IPS-NIHi7 (cell line): ENCODE results near the gene TOMT.
"Not testable (repeated sequence)": the region's sequence is repeated elsewhere in the genome, so short reads cannot be mapped to it uniquely, and the experiment has no call there.

Source experiments
- DNase-seq: peaks from one replicate; pipeline ENCODE4 v3.0.0; 2012; ENCODE audit warnings: mixed read lengths; ENCODE audit errors: extremely low spot score

TOMT gene

DNA sequence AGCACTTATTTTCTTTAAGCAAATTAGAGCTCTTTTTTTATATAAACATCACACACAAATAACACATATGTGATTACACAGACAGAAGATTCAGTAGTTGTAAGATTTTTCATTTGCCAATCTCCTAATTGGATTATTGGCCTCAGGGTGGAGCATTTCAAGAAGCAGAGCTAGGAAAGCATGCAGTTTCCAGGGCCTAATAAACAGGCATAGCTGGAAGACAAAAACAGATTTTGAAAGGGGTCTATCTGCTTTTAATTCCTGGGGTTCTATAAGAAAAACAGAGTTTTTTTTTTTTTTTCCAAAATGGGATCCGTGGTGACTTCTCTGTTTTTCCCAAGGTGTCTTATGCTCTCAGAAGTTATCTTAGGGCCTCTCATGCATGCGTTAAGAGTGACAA, 22.2 kb downstream of the TOMT start:
- DNase-seq = no peak

DNA sequence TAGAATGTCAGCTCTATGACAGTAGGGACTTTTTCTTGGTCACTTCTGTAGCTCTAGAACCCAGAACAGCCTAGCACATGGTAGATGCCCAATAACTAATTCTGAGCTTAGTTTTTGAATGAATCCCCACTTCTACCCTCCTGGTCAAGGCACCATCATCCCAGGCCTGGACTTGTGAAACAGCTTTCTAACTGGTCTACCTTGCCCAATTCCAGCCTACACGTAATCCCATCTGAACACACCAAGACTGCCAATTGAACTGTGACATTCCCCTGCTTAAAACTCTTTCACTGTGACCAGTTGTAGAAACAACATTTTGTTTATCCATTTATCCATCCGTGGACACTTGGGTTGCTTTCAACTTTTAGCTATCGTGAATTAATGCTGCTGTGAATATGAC, 23.7 kb downstream of the TOMT start:
- no peak for DNase-seq

DNA sequence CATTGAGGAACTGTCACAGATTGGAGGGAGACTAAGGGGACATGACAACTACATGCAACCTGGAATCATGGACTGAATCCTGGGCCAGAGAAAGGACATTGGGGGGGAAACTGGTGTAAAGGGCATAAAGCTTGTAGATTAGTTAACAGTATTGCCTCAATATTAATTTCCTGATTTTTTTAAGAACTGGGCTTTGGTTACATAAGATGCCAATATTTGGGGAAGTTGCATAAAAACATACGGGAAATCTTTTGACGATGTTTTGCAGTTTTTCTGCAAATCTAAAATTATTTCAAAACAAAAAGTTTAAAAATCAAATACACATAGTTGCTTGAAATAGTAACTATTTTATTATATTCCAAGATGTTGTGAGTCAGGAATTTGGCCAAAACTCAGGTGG, 26.9 kb downstream of the TOMT start:
- DNase-seq = no peak

DNA sequence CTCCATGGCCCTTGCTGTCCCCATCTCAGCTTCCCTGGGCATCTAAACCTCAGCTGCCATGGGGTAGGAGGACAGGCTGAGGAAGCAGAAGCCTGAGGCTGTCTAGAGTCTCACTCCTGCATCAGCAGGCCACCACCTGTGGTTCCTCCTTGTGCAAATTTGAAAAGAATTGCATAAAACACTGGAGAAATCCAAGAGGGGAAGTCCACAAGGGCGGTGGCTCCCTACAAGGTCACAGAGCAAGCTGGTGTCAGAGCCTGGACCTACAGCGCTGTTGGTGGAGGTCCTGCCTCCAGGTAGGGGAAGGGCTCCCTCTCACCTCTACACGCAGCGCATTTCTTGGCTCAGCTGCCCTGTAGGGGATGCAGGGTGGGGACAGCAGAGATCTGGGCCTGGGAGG, 29.7 kb downstream of the TOMT start, which contains the start of gene FOLR3:
TSS of gene FOLR3 (plus strand) at position 253 of the 400 bp plus-strand sequence. CDS start 228 bp downstream, outside the sequence.
- not testable (repeated sequence) for DNase-seq

DNA sequence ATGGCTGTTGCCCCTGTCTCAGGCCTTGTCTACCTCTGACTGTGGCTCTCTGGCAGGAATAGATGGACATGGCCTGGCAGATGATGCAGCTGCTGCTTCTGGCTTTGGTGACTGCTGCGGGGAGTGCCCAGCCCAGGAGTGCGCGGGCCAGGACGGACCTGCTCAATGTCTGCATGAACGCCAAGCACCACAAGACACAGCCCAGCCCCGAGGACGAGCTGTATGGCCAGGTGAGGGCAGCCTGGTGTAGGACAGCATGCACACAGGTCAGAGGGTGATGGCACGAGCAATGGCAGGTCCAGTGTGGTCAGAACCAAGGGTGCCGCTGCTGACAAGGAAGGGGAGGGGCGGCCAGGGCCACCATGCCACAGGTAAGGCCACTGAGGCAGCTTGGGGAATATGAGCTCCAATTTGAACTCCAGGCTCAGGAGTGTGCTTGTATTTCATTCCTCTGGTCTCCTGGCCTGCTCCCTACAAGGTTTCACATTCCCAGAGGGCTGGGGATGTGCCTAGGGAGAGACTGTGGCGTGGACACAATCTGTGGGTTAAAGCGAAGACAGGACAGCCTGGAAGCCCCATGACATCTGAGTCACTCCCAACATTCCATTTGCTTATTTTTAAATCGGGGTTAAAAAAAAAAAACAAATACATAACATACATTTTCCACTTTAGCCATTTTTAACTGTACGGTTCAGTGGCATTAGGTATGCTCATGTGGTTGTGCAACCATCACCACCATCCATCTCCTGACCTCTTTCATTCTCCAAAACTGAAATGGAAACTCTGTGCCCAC, 30.4 kb downstream of the TOMT start:
- no peak for DNase-seq

DNA sequence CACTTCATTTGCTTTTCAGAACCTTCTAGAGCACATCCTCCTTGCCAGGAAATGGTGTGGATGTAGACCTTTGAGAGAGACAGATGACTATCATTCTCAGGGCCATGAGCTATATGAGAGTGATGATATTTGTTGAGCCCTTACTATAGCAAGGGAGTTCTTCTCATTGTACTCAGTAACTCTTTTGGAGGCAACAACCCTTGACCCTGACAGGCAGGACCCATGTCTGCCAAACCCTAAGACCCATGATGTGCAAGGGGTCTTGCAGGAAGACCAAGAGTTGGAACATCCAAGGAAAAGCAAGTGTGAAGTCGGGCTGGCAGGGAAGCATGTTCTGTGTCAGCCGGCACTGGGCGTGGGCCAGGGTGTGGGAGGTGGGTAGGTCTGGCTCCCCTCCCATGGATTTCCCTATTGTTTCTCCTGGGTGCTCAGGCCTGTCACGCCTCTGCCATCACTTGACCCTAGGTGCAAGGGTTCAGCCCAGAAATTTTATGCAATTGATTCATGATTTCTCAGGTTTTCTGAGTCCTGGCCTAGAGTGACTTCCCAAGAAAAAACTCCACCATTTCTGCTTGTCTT, 31.0 kb downstream of the TOMT start:
- no peak for DNase-seq

DNA sequence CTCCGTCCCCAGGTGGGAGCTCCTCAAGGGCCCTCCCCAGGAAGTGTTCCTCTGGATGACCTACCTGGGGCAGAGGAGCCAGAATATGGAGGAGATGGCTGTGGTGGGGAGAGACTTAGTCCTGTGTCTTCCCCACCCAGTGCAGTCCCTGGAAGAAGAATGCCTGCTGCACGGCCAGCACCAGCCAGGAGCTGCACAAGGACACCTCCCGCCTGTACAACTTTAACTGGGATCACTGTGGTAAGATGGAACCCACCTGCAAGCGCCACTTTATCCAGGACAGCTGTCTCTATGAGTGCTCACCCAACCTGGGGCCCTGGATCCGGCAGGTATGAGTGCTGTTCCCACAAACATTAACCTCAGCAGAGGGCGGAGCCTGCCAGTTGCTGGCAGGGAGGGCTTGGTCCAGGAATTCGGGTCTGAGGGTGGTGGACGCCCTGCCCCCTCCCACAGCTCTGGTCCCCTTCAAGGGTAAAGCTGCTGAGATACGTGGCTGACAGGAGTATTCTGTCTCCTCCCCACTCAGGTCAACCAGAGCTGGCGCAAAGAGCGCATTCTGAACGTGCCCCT, 33.2 kb downstream of the TOMT start:
- DNase-seq = no peak

DNA sequence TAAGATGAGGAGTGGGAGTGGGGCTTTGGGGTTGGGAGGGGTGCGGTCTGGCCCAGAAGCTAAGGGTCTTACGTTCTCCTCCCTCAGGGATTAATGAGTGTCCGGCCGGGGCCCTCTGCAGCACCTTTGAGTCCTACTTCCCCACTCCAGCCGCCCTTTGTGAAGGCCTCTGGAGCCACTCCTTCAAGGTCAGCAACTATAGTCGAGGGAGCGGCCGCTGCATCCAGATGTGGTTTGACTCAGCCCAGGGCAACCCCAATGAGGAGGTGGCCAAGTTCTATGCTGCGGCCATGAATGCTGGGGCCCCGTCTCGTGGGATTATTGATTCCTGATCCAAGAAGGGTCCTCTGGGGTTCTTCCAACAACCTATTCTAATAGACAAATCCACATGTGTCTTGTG, 33.8 kb downstream of the TOMT start:
- DNase-seq = no peak

DNA sequence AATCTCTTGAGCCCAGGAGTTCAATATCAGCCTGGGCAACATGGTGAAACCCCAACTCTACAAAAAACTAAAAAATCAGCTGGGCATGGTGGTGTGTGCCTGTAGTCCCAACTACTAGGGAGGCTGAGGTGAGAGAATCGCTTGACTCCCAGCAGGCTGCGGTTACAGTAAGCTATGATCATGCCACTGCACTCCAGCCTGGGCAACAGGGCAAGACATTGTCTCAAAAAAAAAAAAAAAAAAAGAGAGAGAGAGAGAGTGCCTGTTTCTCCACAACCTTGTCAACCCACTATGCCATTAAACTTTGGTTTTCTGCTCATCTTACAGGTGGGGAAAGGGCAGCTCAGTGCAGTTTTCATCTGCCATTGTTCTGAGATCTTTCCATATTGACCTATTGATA, 34.9 kb downstream of the TOMT start:
- DNase-seq = no peak

DNA sequence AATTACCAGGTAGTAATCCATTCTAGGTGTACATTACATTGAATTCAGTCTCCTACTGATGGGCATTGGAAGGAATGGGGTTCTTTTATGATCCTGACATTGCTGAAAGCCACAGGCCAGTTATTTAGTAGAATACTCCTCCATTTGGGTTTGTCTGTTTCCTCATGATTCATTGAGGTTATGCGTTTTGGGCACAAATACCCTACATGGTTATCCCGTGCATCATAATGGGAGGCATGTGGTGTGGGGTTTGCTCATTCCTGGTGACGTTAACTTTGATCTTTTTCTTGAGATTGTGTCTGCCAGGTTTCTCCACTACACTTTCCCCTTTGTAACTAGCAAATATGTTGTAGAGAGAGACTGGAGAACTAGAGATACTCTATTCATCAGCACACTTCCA, 35.3 kb downstream of the TOMT start:
- DNase-seq = no peak

DNA sequence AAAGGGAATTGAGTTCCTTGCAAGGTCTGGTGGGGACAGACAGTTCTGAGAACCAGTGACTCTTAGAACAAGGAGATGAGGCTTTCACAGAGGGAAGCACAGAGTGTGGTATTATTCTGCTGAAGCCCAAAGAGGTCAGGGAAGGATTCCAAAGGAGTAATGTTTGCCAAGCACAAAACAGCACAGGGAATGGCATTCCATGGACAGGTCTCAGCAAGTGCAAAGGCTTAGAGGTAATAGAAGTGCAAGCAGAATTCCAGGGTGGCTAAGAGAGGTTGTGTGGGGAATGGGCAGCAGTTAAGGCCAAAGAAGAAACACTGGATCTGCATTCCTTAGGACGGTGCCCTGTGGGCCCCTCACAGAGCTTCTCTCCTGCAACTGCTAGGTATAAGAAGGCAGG, 36.4 kb downstream of the TOMT start:
- DNase-seq = not testable (repeated sequence)

DNA sequence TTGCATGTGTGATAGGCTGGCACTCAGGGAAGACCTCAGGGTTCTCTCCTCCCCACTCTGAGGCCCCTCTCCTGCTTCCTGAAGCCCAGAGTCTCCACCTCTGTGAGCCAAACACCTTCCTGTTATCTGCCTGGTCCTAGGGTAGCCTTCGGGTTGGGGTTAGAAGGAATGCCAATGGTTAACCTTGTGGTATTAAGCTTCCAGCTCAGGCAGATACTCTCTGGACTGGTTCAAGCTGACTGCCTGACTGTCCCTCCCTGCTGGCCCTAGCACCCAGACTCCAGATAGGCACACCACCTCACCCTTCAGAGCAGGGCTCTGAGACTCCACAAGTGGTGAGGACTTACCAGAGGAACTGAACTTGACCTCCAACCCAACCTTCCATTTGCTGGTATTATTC, 36.8 kb downstream of the TOMT start:
- not testable (repeated sequence) for DNase-seq

DNA sequence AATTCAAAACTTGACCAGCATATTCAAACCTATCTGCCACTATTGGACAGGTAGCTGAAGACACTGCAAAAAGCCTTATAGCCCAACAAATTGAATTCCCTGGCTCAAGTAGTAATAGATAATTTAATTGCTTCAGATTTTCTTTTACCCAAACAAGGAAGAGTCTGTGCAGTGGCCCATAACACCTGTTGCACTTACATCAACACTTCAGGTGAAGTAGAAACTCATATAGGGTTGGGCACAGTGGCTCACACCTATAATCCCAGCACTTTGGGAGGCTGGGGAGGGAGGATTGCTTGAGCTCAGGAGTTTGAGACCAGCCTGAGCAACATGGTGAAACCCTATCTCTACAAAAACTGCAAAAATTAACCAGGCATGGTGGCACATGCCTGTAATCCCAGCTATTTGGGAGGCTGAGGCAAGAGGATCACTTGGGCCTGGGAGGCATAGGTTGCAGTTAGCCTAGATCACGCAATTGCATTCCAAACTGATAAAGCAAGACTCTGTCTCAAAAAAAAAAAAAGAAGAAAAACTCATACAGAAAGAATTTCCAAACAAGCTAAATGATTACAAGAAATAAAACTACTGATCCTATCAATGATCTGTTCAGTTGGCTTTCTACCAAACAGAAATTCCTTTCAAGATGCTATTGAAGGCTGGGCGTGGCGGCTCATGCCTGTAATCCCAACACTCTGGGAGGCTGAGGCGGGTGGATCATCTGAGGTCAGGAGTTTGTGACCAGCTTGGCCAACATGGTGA, 39.3 kb downstream of the TOMT start:
- DNase-seq = no peak

DNA sequence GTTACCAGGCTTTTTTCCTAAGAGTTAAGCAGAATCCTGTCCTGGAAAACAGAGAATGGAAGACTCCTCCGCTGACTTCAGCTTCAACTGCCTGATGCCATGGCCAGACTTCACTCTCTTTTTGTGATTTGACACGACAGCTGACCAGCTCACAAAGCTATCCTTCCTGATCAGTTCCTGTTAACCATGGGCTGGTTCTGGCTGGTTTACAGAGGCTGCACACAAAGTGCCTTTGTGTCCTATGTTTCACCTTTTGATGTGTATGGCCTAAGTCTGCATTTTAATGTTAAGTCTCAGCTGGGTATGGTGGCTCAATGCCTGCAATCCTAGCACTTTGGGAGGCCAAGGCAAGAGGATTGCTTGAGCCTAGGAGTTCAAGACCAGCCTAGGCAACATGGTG, 40.9 kb downstream of the TOMT start:
- no peak for DNase-seq

DNA sequence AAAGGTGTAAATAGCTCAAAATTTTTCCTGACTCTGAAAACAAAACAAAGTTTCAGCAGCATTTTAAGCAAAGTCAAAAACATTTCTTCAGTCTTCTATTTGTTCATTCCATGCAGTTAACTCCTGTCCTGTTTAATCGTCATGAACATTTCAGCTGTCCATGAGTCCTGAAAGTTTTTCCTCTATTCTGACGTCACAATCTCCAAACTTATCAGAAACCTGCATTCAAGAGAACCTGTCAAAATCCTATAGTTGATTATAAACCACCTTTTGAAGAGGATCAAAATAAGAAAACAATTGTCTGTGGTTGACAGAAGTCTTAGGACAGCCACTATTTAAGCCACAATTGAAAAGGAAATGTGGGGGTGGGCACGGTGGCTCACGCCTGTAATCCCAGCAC, 45.2 kb downstream of the TOMT start:
- DNase-seq = no peak

DNA sequence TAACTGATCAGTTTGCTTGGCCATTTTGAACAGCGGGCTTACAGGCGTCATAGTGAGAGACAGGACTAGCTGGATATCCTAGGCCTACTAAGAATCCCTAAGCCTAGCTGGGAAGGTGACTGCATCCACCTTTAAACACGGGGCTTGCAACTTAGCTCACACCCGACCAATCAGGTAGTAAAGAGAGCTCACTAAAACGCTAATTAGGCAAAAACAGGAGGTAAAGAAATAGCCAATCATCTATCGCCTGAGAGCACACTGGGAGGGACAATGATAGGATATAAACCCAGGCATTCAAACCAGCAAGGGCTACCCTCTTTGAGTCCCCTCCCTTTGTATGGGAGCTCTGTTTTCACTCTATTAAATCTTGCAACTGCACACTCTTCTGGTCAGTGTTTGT, 48.1 kb downstream of the TOMT start:
- DNase-seq = not testable (repeated sequence)

DNA sequence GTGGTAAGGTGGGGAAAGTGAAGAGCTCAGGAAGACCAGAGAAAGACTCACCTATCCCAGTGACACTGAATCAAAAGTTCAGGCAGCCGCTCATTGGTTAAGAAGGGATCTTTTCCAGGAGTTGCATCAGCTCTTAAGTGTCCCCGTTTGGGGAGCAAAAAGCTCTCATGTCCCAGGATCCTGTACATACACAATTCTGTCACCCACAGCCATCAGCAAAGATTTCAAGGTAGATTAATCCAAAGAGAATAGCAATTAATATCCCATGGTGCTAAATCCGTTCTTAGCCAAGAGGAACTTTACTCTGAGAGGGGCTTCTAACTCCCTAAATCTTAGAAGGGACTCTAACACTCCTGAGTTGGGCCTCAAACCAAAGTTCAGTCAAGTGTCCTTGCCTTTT, 49.1 kb downstream of the TOMT start:
- DNase-seq = no peak

DNA sequence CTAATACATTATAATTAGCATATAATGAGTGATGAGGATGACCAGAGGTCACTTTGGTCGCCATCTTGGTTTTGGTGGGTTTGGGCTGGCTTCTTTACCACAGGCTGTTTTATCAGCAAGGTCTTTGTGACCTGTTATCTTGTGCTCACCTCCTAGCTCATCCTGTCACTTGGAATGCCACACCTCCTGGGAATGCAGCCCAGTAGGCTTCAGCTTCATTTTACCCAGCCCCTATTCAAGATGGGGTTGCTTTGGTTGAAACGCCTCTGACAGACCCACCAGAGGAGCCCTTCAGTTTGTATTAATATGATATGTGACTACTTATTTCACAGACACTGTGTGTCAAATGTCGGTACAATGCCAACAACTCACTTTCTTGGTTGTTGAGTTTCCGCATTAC, 50.0 kb downstream of the TOMT start:
- no peak for DNase-seq

DNA sequence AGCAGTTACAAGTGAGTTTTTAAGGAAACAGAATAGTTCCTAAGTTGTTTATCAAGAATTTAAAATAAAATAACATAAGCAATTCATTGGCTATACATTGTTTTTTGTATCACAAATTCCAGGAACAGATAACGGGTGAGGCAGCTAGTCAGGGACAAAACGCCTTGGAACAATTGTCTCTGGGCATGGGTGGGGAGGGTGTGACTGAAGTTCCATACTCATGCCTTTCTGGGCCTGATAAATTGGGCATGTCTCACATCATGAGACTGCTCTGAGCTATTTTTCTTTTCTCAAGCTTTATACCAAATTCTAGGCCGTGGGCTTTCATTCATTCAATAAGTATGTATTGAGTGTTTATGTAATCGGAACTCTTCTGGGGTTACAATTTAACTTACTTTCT, 51.4 kb downstream of the TOMT start:
- no peak for DNase-seq
